Suppressor macrophage (primary cell): Measurements from ENCODE around the gene PTPRD.
A peak's percentile ranks its signal among the peaks of the same experiment; 100 is the strongest.
"Not testable (repeated sequence)": the region's sequence is repeated elsewhere in the genome, so short reads cannot be mapped to it uniquely, and the experiment has no call there.

Source experiments
- DNase-seq, 4 experiments: peaks; one replicate each; pipeline ENCODE4 v3.0.0-alpha.2; 2020 to 2022

PTPRD gene

GRCh38 chr9:9441874-9442273, 1170.9 kb downstream of the PTPRD start:
- DNase-seq = not testable (repeated sequence)

DNA sequence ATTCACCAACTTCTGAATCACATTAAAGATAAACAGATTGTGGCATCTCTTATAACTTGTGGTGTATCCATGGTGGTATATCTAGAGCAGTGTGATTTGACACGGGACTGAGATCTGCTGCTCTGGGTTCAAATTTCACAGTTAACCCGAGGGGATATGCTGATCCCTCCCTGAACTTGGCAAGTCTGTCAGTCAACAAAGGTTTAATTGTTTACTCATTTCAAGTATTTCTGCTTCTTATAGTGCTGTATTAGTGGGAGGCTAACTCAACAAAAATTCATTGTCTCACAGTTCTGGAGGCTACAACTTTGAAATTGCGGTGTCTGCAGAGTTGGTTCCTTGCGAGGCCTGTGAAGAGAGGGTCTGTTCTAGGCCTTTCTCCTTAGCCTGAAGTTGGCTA, 1175.2 kb downstream of the PTPRD start:
- DNase-seq = no peak

GRCh38 chr9:9426454-9426853, 1186.3 kb downstream of the PTPRD start:
- DNase-seq = not testable (repeated sequence)

DNA sequence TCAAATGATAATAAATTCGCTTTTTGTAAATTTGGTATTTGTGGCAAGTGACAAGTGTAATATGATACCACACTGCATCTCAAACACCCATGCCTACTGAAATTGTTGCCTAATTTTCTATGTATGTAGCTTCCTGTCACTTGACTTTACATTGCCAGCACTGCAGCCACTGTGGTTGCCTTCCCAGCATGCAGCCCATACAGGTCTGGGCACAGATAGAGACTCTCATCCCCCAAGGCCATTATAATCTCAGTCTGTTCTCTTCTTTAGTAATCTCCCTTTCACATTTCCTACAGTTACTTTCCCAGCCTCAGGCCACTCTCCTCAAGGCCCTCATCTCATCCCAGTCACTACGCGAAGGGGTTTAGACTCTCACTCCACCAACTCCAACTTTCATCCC, 1200.6 kb downstream of the PTPRD start:
- no peak for DNase-seq

GRCh38 chr9:9410736-9411135, 1202.1 kb downstream of the PTPRD start:
- no peak for DNase-seq

GRCh38 chr9:9399982-9400381, 1212.8 kb downstream of the PTPRD start:
- DNase-seq = no peak

DNA sequence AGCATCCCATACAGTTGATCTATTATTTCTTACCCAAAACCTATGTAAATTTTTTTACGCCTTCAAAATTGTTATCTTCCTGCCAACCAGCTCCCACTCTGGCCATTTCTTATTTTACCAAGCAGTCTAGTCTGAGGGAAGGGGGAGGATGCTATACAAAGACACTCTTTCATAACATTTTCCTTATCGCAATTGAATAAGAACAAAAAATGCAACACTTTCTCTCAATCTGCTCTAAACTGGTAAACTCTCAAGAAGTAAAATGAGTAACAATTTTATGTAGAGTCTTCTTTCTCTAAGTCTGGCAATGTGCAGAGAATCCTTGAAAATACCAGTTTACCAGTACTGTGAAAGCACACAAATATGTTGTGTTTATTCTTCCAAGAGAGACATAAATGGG, 1216.3 kb downstream of the PTPRD start:
- no peak for DNase-seq

GRCh38 chr9:9395539-9395938, 1217.3 kb downstream of the PTPRD start:
- DNase-seq = no peak

GRCh38 chr9:9392755-9393154, 1220.0 kb downstream of the PTPRD start:
- DNase-seq = no peak

- no peak for DNase-seq
Observed at GRCh38 chr9:9389904-9390303, 1222.9 kb downstream of the PTPRD start.

GRCh38 chr9:9387511-9388115, 1225.2 kb downstream of the PTPRD start:
- no peak for DNase-seq

DNA sequence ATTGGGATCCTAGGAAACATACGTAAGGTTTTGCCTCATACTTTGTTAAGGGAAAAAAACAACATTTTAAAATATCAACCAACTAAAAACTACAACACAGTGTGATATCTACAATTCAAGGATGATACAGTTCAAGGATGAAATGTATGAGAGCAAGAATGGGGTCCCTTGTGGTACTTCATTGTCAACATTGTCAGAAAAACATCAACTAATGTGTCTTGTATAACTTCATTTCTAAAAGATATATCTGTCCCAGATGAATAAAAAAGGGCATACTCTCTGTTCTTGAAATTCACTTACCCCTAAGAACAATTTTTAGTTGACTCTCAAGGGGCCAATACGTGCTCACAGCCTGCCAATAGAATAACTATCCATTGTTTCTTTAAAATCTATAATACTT, 1250.5 kb downstream of the PTPRD start:
- DNase-seq = no peak

DNA sequence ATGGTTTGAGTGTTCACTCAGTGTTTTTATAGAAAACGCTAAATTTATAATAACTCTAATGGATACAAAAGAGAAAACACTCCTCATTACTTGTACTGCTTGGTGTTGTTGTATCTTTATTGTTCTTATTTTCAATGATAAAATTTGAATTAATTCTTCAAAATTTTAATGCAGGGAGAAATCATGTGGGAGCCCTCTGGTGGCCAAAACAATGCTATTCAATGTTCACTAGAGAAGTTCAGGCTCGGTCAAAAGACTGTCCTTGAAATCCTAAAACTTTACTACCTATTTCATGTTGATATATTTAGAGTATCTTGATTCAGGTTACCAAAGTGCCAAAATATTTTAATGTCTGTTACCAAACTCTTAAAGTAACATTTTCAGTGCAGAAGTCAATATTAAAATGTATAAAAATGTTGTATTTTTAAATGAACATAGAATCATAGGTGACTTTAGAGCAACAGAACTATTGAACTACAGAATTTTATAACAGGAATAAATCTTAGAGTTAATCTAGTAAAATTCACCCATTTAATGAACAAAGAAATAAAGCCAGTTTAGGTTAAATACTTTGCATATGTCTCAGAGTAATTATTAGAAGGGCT, 1259.8 kb downstream of the PTPRD start:
- peak; percentile 1 to 11 (median 5) for DNase-seq

DNA sequence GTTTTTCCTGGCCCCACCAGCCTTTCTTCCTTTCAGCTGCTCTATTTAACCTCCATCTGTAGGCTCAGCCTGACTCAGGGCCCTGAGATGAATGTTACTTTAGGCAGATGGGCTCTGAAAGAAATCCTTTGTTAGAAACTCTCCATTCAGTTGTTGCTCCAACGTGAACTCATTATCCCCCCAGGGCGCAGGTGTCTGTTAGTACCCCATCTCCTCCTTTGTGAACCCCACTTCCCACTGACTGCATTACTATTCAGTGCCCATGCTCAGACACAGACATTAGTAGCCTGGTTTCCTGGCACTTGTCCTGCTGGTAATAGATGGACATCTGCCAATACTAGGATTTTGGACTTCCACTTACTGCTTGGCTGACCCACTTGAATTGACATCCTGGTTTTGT, 1271.6 kb downstream of the PTPRD start:
- no peak for DNase-seq

DNA sequence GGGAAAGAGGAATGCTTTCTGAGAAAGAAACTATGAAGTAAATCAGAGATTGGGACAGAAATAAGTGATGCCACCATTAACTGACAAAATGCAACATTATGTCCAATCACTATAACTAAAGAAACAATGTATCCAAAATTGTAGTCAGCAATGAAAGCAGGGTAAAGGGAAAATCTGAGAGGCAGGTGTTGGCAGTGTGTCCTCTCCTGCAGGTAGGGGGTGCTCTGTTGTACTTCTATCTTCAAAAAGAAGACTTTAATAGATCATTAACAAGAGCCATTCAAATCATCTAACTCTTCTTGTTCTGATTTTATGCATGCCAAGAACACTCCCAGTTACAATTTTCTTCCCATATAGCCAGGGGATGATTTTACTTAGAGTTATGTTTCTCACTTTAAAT, 1275.7 kb downstream of the PTPRD start:
- DNase-seq = no peak

GRCh38 chr9:9326749-9327148, 1286.1 kb downstream of the PTPRD start:
- no peak for DNase-seq

DNA sequence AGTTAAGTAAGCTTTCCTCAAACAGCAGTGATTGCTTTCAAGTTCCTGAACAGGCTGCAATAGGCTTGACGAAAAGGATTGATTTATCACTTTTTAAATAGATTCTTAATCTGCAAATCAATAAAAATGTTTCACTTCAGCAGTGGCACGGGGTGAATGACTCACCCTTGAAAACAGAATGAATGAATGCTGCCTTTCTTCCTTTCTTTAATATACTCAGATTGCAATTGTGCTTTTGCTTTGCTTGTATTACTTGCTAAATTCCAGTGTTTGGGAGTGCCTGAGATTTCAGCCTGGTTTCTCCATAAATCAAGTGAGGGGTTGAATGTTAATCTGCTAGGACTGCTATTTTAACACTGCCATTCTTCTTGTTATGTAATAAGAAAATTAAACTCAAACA, 1293.8 kb downstream of the PTPRD start:
- DNase-seq = no peak

DNA sequence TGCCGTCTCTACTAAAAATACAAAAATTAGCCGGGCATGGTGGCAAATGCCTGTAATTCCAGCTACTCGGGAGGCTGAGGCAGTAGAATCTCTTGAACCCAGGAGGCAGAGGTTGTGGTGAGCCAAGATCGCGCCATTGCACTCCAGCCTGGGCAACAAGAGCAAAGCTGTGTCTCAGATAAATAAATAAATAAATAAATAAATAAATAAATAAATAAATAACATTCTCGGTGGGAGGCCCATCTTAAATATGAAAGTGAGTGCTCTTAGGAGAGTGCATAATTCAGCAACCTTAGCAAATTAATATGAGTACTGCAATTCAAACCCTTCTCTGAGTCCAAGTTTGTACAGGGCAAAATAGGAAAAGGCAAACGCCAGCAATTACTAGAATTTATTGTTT, 1302.1 kb downstream of the PTPRD start:
- DNase-seq = not testable (repeated sequence)

DNA sequence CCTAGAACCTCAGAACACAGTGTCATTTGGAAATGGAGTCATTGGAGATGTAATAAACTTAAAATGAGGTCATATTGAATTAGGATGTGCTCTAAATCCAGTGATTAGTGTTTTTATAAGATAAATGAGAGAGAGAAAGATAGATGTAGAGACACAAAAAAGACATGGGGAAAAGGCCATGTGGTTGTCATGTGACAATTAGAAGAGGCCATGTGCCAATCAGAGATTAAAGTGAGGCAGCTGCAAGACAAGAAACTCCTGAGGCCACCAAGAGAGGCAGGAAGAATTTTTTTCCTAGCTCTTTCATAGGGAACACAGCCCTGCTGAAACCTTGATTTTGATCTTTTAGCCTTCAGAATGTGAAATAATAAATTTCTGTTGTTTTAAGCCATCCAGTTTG, 1307.2 kb downstream of the PTPRD start:
- no peak for DNase-seq

DNA sequence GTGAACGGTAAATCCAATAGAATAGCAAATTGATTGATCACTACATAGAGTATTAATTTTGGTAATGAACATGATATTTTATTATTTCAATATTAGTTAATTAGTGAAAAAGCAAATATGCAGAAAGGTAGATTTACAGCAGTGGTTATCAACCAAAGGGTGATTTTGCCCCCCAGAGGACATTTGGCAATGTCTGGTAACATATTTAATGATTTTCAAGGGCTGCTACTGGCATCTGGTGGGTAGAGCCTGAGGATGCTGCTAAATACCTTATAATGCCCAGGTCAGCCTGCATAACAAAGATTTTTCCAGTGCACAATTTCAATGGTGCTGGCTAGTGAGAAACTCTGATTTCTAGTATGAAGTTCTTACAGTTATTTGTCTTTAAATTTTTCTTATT, 1313.7 kb downstream of the PTPRD start:
- DNase-seq = no peak

GRCh38 chr9:9286001-9286400, 1326.8 kb downstream of the PTPRD start:
- DNase-seq = no peak

DNA sequence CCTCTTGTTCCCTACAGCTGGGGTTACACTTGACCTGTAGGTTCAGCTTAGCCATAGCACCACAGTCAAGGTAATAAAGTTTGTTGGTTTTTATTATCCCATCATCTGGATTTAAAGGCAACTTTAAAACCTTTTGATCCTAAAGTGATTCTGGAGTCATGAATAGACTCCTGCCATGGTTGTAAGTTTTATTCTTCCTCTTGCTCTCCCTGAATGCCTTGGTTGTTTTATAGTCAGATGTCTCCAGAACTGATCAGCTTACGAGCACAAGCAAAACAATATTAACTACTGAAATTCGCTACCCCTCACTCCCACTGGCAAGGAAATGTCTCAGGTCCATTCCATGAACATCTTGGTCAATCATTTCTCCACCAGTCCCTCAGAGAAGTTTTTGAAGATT, 1328.6 kb downstream of the PTPRD start:
- no peak for DNase-seq

DNA sequence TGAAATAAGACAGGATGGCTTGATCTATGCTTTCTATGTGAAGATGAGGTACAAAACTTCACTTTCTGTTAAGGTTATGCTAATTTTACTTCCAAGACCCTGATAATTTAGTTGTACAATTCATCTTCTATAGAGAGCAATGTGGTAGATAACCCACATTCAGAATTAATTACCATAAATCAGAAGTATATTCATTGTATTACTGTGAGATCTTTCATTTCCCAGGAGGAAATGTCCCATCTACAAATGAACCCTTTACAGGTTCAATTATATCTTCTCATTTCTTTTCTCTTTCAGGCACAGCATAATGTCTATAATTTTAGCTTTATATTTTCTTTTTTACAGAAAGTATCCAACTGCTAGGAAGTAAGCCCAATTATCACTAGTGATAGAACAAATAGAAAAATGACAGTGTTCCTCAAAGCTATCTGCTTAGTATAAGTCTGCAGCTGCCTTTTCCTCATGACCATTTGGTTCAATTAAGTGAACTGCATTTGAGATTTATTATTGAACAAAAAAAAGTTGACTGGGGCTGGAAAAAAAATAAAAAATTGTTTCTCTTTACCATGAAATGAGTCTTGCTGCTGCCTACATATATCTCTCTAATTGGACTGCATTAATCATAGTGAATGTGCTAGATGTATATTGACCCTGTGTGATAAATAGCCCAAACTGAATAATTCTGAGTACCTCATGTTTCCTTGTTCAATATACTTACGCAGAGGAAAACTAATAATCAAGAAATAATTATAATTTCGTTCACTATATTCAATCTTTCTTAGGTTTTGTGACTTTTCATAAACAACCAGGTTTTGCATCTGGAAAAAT, 1329.4 kb downstream of the PTPRD start:
- no peak for DNase-seq

DNA sequence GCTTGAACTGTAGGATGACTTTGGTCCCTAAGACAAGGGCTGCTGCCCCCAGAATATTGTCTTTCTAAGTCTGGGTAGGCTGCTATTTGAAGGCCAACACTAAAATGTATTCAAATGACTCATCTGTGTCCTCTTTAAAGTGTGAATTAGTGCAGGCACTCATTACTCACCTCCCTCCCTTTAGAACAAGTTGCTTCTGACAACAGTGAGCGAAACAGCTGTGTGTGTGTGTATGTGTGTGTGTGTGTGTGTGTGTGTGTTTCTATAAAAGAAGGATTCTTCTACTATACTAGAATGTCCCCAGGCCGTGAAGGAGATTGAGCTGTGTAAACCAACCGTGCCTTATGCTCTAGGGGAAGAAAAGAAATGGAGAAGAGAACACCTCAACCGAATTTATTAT, 1337.2 kb downstream of the PTPRD start:
- DNase-seq = no peak
